ENCODE results near the gene ZBTB16.
A peak's percentile ranks its signal among the peaks of the same experiment; 100 is the strongest.

ZBTB16 gene, protein sequence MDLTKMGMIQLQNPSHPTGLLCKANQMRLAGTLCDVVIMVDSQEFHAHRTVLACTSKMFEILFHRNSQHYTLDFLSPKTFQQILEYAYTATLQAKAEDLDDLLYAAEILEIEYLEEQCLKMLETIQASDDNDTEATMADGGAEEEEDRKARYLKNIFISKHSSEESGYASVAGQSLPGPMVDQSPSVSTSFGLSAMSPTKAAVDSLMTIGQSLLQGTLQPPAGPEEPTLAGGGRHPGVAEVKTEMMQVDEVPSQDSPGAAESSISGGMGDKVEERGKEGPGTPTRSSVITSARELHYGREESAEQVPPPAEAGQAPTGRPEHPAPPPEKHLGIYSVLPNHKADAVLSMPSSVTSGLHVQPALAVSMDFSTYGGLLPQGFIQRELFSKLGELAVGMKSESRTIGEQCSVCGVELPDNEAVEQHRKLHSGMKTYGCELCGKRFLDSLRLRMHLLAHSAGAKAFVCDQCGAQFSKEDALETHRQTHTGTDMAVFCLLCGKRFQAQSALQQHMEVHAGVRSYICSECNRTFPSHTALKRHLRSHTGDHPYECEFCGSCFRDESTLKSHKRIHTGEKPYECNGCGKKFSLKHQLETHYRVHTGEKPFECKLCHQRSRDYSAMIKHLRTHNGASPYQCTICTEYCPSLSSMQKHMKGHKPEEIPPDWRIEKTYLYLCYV

GRCh38 chr11:114059278-114059983, at the start of gene ZBTB16:
Gene ZBTB16, plus strand, starts transcription at chr11:114059711. Its CDS starts 3,590 bp downstream, at chr11:114063301.
- DNase-seq (ENCODE audit: low spot score), result peak; percentile 78

GRCh38 chr11:114010931-114011330, 48.6 kb upstream of the ZBTB16 start:
- no peak for DNase-seq (ENCODE audit: low spot score)

GRCh38 chr11:114011443-114011842, 48.1 kb upstream of the ZBTB16 start:
- DNase-seq (ENCODE audit: low spot score), result no peak

- DNase-seq (ENCODE audit: low spot score), result no peak
Measured at GRCh38 chr11:114015117-114015516, 44.4 kb upstream of the ZBTB16 start.

- DNase-seq (ENCODE audit: low spot score), result no peak
Measured at GRCh38 chr11:114016986-114017385, 42.5 kb upstream of the ZBTB16 start.

DNA sequence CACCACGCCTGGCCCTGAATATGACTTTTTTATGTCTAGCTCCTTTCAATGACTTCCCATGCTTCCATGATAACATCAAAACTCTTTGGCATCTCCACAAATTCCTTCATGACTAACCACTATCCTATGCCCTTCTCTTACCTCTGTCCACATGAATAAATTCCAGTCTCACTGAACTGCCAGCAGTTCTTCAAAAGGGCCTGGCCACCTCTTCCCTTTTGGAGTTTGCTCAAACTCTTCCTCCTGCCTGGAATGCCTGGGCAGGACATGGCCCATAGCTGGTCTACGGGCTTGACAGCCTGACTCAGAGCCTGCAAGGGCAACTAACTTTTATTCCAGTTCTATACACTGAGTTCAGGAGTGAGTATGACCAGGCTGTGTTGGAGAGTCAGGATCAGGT, 41.8 kb upstream of the ZBTB16 start:
- no peak for DNase-seq (ENCODE audit: low spot score)

DNA sequence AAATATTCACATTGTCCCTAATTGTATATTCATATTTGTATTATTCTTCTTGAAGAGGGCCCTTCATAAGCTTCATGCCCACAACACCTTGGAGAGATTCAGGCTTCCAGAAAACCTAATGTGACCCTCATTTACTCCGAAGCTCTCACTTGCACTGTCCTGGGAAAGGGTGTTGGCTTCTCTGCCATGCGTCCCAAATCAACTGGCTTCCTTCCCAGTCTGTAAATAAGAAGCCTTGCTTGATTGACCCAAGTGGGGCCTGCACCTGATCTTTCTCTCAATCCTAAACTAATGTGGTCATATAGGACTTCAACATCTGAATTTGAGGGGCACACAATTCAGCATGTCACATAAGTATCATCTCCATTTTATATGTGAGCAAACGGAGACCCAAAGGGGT, 40.5 kb upstream of the ZBTB16 start:
- no peak for DNase-seq (ENCODE audit: low spot score)

DNA sequence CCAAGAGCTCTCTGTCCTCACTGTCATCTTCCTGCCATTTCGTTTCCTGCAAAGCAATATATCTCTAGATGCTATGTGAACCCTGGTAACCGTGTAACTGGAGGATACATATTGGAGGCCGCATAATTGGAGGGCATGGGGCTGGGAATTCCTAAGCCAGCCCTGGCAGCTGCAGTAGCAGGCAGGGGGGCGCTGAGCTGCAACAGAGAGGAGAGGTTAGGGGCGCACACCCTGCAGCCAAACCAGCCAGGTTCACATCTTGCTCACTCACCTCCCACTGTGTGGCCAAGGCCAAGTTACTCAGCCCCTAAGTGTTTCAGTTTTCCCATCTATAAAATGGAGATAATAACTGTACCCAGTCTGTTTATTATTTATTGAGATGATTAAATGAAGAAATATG, 39.9 kb upstream of the ZBTB16 start:
- DNase-seq (ENCODE audit: low spot score), result no peak

- peak; percentile 55 for DNase-seq (ENCODE audit: low spot score)
Measured at GRCh38 chr11:114025329-114025907, 34.1 kb upstream of the ZBTB16 start.

- DNase-seq (ENCODE audit: low spot score), result no peak
Measured at GRCh38 chr11:114026355-114026754, 33.2 kb upstream of the ZBTB16 start.

DNA sequence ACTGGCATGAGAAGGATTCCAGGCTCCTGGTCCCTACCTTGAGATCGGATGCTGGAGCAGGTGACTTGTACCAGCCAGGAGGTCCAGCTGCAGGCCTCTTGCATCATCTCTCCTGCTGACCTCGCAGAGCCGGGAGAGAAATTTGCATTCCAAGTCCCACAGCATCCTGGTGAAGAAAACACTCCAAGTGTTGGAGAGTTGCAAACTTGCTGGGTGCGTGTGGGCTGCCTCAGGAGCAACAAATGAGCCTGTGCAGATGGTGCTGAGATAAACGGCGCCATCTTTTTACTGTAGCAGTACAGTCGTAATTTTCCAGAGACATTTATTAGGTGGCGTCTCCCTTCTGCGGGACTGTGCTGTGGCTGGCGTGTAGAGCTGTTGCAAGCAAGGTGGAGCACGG, 32.1 kb upstream of the ZBTB16 start:
- no peak for DNase-seq (ENCODE audit: low spot score)

GRCh38 chr11:114027926-114028325, 31.6 kb upstream of the ZBTB16 start:
- DNase-seq (ENCODE audit: low spot score), result no peak

DNA sequence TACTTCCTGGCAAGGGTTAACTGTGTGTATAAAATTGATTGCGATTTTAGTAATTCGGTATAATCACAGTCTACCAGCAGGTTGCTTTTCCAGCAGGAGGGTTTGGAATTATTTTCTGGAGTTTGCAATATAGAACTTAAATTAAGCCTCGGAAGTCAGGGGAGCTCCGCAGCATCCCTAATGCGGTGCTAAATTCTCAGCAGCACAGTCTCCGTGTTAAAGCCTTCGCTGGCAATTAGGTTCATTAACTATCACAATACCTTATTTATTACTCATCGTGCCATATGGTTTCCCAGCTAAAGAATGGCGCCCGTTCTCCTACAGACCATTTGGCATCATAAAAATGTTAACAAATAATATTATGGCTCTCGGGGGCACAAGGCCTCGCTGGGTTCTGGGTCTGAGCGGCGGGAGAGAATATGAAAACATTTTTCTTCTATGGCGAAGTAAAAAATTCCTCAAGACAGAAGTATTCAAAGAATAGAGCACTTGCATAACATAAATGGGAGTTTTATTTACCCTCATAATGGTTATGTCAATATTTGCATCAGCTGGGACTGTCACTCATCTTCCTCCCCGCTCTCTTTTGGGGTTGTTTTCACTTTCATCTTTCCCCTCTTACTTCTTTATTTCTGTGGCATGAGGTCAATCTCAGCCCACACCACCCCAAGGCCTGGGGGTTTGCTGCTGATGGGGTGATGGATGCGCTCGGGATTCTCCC, 28.1 kb upstream of the ZBTB16 start:
- DNase-seq (ENCODE audit: low spot score), result no peak

GRCh38 chr11:114031967-114032320, 27.6 kb upstream of the ZBTB16 start:
- DNase-seq (ENCODE audit: low spot score), result no peak

DNA sequence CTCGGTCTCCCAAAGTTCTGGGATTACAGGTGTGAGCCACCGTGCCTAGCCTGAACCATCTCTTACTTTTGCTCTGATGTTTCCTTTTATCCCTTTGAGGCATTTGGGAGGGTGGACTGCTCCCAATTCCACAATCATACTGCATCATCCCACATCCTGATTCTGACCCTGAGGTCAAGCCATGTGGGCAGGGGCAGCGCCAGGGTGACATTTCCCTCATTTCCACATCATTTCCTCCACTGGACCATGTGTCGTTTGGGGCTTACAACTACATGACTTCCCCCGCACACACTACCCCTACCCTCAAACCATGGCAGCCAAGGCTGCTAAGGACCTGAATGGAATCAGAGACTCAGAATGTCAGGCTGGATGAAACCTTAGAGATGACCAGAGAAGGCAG, 26.4 kb upstream of the ZBTB16 start:
- DNase-seq (ENCODE audit: low spot score), result no peak

DNA sequence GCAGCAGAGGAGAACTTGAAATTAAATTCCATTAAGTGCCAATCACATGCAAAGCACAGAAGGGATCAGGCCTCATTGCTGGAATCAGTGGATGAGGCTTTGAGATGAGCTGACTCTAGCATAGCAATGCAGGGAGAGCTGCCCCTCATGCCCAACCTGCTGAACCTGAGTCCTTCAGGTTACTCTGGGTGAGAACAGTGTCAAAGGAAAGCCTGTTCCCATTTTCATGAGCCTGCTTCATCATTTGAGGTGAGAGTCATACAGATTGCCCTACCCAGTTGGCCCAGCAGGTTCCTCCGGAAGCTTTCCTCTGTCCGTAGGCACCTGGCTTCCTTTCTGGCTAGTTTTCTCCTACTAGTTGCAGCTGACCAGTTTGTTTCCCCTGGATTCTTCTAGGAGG, 25.9 kb upstream of the ZBTB16 start:
- no peak for DNase-seq (ENCODE audit: low spot score)

DNA sequence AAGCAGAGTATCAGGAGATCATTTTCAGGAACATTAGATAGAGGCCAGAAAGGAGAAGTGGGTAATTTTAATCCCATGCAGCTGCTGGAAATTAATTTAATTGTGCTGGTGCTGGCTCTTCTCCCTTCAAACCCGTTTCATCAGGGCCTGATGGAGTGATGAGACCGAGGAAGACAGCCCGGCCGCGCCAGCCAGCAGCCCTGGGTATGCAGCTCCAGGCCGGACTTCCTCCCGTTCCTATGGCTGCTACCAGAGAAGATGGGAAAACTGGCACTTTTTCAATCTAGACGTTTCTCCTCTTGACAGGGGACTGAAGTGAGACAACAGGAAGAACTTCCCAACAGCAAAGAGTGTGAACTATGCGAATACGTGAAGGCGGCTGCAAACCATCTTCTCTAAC, 24.6 kb upstream of the ZBTB16 start:
- DNase-seq (ENCODE audit: low spot score), result no peak

DNA sequence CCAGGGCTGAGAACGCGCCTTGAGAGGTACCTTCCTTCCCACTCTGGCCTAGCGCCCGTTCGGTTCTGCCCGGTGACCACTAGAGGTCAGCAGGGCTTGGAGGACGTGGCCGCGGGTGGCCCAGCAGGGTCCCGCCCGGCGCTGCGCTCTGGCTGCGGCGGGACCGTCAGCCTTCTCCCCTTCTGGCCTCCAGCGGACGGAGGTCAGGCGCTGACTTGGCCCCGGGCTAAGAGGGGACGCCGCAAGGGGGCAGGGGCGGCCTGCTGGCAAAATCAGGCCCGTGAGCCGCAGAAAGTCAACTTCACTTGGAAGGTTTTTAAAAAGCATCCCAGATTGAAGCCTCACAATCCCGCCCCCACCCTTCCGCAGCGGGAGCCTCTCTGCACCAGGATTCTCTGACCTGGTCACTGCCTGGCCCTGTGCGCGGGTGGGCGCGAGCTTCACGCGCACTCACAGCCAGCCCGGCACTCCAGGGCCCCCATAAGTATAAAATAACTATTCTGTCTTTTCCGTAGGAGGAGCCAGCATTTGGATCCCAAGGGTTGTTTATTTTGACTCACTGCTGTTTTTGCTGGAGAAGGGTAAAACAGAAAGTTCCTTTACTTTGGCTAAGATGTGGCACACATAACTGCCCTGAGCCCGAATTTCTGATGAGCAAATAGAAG, 23.2 kb upstream of the ZBTB16 start:
- peak; percentile 76 for DNase-seq (ENCODE audit: low spot score)

DNA sequence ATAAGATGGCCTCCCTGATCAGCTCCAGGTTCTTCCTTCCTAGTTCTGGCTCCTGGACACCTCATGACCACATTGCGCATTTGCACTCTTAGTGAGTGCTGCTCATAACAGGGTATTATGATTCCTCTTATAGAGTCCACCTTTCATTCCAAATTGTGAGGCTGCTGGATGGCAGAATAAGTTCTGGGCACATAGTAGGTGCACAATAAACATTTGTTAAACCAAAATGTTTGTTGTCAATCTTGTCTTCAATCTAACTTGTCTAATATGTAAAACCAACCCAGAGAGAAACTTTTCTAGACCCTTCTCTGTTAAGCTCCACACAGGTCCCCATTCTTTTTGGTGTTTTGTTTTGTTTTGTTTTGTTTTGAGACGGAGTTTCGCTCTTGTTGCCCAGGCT, 22.6 kb upstream of the ZBTB16 start:
- no peak for DNase-seq (ENCODE audit: low spot score)

GRCh38 chr11:114039551-114039950, 20.0 kb upstream of the ZBTB16 start:
- DNase-seq (ENCODE audit: low spot score), result no peak

- no peak for DNase-seq (ENCODE audit: low spot score)
Measured at GRCh38 chr11:114040706-114041211, 18.8 kb upstream of the ZBTB16 start.

Measured in cerebellar cortex (tissue), 1 donor.